Pons (tissue), 1 donor: ENCODE results near the gene CFAP99.
A peak's percentile ranks its signal among the peaks of the same experiment; 100 is the strongest.

Source experiments
- DNase-seq: peaks from one replicate; pipeline ENCODE4 v3.0.0-alpha.2; 2016; ENCODE audit warnings: low spot score

The CFAP99 gene

GRCh38 chr4:2390784-2391421 is 27.9 kb upstream of the CFAP99 start:
- DNase-seq = no peak

- no peak for DNase-seq
Observed at GRCh38 chr4:2393353-2394270, 25.1 kb upstream of the CFAP99 start.

- DNase-seq = no peak
Observed at GRCh38 chr4:2394528-2394927, 24.2 kb upstream of the CFAP99 start.

GRCh38 chr4:2395038-2395437 is 23.7 kb upstream of the CFAP99 start:
- no peak for DNase-seq

GRCh38 chr4:2395584-2395983 is 23.2 kb upstream of the CFAP99 start:
- DNase-seq = no peak

- no peak for DNase-seq
Observed at GRCh38 chr4:2396781-2397368, 21.9 kb upstream of the CFAP99 start.

- DNase-seq = no peak
Observed at GRCh38 chr4:2397596-2398379, 21.0 kb upstream of the CFAP99 start.

- no peak for DNase-seq
Observed at GRCh38 chr4:2399216-2399615, 19.5 kb upstream of the CFAP99 start.

GRCh38 chr4:2399631-2400190 is 19.0 kb upstream of the CFAP99 start:
- no peak for DNase-seq

GRCh38 chr4:2400841-2401609 is 17.7 kb upstream of the CFAP99 start:
- no peak for DNase-seq

GRCh38 chr4:2401610-2401983 is 17.2 kb upstream of the CFAP99 start:
- no peak for DNase-seq

- DNase-seq = peak; percentile 54
Observed at GRCh38 chr4:2402048-2402842, 16.5 kb upstream of the CFAP99 start.

- peak; percentile 65 for DNase-seq
Observed at GRCh38 chr4:2402941-2403340, 15.8 kb upstream of the CFAP99 start.

GRCh38 chr4:2406406-2406805 is 12.3 kb upstream of the CFAP99 start:
- no peak for DNase-seq

GRCh38 chr4:2406920-2407319 is 11.8 kb upstream of the CFAP99 start:
- no peak for DNase-seq

GRCh38 chr4:2407991-2408342 is 10.8 kb upstream of the CFAP99 start:
- DNase-seq = no peak

- DNase-seq = no peak
Observed at GRCh38 chr4:2408401-2408958, 10.3 kb upstream of the CFAP99 start.

GRCh38 chr4:2408976-2409375 is 9.8 kb upstream of the CFAP99 start:
- no peak for DNase-seq

GRCh38 chr4:2409381-2409783 is 9.4 kb upstream of the CFAP99 start:
- no peak for DNase-seq
